GM21619 (cell line): ENCODE data around the gene NEK4.
"Not testable (repeated sequence)": the region's sequence is repeated elsewhere in the genome, so short reads cannot be mapped to it uniquely, and the experiment has no call there.

Experiments used
- ATAC-seq: cut with Tn5 transposase; IDR thresholded peaks from one replicate; pipeline ENCODE4 v1.9.1; 2021; ENCODE audit not compliant: unreplicated experiment

The NEK4 gene

DNA sequence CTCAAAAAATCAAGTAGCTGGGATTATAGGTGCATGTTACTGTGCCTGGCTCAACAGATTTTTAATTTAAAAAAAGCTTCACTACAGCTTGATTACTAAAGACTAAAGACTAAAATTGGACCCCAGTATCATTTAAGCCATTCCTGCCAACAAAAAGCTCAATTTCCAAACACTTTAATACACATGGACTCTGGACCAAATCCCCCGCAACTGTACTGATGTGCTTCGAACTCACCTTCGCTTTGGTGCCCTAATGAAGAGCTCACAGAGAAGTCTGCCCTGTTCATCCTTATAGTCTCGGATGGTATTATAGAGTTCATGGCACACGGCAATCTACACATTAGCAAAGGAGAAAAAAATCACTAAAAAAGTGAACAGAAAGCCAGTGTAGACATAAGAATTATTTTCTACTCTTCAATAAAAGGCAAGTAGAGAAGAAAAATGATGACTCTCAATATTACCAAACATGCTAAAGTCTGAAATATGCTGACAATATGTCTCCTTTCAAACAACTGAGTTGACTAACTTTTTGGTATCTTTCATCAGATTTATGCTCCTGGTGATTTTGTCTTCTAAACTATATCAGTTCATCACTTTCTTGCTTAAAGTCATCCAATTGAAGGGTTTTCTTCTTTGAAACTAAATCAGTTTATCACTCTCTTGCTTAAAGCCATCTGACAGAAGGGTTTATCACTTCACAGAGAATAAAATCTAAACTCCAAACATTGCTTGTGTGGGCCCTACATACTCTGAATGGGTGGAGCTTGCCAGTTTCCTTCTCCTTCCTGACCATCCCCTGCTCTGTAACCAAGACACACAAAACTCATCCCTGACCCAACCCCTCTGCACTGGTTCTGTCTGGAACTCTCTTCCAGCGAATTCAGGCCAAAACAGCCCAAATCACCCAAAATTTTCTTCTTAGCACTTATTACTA, 92.2 kb downstream of the NEK4 start:
- no peak for ATAC-seq

DNA sequence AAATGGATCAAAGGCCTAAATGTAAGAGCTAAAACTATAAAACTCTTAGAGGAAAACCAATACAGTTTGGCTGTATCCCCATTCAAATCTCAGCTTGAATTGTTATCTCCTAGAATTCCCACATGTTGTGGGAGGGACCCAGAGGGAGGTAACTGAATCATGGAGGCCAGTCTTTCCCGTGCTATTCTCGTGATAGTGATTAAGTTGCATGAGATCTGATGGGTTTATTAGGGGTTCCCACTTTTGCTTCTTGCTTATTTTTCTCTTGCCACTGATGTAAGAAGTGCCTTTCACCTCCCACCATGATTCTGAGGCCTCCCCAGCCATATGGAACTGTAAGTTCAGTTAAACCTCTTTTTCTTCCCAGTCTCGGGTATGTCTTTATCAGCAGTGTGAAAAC, 94.5 kb downstream of the NEK4 start:
- not testable (repeated sequence) for ATAC-seq

DNA sequence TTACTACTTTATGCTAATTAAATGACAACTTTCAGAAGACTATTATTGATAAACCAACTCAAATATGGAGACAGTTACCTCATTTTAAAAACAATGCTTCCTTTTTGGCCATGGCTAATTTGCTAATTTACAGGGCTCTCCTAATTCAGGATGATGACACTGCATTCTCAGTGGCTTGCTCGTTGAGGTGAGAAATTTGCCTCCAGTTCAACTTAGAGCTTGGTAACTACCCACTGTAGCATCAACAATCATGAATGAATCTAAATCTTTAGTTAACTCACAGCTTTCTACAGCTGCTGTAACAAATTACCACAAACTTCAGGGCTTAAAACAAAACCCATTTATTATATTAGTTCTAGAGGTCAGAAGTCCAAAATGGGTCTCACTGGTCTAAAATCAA, 99.1 kb downstream of the NEK4 start:
- no peak for ATAC-seq

DNA sequence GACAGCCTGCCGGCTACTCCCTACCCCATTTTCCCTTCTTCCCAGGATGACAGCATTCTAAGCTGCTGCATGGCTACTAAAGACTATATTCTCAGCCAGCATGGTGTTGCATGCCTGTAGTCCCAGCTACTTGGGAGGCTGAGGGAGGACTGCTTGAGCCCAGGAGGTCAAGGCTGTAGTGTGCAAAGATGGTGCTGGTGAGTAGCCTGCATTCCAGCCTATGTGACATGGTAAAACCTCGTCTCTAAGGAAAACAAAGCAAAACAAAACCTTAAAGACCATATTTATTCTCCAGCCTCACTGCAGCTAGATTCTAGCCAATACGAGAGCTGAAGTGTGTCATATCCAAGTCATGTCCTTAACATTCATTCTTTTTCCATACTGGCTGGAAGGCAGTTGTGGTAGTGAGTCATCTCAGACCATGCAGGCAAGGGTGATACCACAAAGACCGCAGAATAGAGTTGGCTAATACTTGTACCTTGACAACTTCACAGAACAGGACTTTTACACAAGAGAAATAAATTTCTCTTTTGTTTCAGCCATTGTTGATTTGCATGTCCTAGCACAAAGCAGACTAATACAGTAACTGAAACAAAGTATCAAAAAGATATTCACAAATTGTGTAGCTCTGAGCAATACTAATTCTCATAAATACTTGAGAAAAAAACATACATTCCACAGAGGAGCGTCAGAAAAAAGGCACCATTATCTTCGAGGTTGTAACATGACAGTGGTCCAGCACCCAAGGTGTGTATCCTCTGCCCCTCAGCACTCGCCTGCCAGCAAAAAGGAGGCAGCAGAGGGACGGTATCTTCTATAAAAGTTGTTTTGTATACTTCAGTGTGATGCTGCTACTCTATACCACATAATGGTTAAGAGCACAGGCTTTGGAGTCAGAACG, 99.9 kb downstream of the NEK4 start:
- ATAC-seq = peak; percentile 86

DNA sequence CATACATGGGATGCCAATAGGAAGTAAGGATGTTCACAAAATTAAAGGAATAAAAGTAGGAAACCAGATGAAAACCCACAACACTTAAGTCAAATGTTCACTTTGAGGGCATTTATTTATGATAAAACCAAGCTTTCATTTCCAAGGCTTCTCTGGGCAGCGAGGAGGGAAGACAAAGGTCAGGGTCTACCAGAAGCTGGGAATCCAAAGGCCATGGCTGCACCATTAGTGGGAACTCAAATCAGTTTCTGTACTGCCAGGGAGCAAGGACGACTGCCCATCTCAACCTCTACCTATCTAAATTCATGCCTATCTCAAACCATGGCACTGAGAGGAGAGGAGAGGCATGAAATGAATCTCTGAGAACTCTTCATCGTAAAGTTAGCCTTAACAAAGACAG, 107.6 kb downstream of the NEK4 start:
- no peak for ATAC-seq

DNA sequence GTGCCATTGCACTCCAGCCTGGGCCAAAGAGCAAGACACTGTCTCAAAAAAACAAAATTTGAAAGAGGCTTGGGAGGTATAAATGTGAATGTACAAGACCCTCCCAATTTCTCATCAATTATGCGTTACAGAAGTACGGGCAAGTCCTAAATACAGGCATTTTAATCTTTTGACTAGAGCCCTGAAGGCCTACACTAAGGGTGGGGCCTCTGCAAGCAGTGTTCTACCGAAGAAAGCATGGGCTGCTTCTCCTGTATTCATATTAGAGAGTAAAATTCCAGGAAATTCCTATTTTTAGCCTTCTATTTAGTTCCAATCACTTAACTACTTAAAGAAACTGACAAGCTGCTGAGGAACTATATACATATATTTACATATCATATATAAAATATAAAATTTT, 110.7 kb downstream of the NEK4 start:
- no peak for ATAC-seq
